ENCODE measurements around the gene CDIP1. TPM values are rescaled to one million over a fixed set of nuclear protein-coding genes. Genes with fewer than 3 reads are reported as not detected.

Gene CDIP1
- total RNA-seq, 1 donor from 2014 or later: 31.8 TPM

DNA sequence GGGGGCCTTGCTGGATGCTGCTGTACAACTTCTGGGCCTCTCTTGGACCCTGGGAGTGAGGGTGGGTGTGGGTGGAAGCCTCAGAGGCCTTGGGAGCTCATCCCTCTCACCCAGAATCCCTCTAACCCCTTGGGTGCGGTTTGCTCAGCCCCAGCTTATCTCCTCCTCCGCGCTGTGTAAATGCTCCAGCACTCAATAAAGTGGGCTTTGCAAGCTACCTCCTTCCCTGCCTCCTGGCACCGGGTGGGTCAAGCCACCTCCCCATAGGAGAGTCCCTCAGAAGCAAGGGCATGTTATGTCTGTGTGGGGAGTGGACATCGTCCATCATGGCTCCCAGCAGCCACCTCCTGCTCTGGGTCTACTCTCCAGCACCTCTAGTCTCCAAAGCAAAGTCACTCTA lies 28.4 kb downstream of the CDIP1 start:
- Mint-ChIP-seq H3K36me3 (ENCODE audit: insufficient read depth) (peaks cover 7% of the 10 kb centered on the region), H3K27ac (no peak overlapping the region), H3K4me3 (ENCODE audit: low read depth) (no peak overlapping the region), H3K27me3 (no peaks in the 10 kb centered on the region), H3K9me3 (ENCODE audit: low read depth) (no peaks in the 10 kb centered on the region), H3K4me1 (ENCODE audit: low read depth) (no peaks in the 10 kb centered on the region)
- no peak for DNase-seq (ENCODE audit: low spot score, unreplicated experiment)
- TF ChIP-seq CTCF (IDR thresholded peaks at IDR 0.05; ENCODE audit: unreplicated experiment): no peak

GRCh38 chr16:4509420-4509819 lies 29.2 kb downstream of the CDIP1 start:
- no peak for TF ChIP-seq CTCF (IDR thresholded peaks at IDR 0.05; ENCODE audit: unreplicated experiment)
- no peak overlapping the region for H3K4me3 Mint-ChIP-seq (ENCODE audit: low read depth)
- H3K9me3 Mint-ChIP-seq (ENCODE audit: low read depth): no peaks in the 10 kb centered on the region
- DNase-seq (ENCODE audit: low spot score, unreplicated experiment): no peak
- H3K36me3 Mint-ChIP-seq (ENCODE audit: insufficient read depth): peaks cover 7% of the 10 kb centered on the region
- H3K27ac Mint-ChIP-seq: no peak overlapping the region
- H3K4me1 Mint-ChIP-seq (ENCODE audit: low read depth): no peaks in the 10 kb centered on the region
- no peaks in the 10 kb centered on the region for H3K27me3 Mint-ChIP-seq

DNA sequence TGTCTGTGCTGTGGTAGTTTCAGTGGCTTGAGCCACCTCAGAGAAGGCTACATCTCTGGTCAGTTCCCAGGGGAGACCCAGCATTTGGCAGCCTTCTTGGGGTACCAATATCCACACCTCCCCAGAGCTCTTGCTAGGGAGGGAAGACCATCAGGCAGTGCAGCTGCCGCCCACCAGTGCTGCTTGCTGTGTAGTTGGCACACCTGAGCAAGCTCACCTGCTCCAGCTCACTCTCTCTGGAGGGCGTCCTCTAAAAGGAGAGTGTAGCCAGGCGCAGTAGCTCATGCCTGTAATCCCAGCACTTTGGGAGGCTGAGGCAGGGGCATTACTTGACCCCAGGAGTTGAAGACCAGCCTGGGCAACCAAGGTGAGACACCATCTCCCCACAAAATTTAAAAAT lies 29.8 kb downstream of the CDIP1 start:
- H3K27me3 Mint-ChIP-seq: no peaks in the 10 kb centered on the region
- TF ChIP-seq CTCF (IDR thresholded peaks at IDR 0.05; ENCODE audit: unreplicated experiment): no peak
- DNase-seq (ENCODE audit: low spot score, unreplicated experiment): no peak
- no peak overlapping the region for H3K4me3 Mint-ChIP-seq (ENCODE audit: low read depth)
- H3K4me1 Mint-ChIP-seq (ENCODE audit: low read depth): no peaks in the 10 kb centered on the region
- H3K36me3 Mint-ChIP-seq (ENCODE audit: insufficient read depth): peaks cover 7% of the 10 kb centered on the region
- no peak overlapping the region for H3K27ac Mint-ChIP-seq
- H3K9me3 Mint-ChIP-seq (ENCODE audit: low read depth): no peaks in the 10 kb centered on the region

DNA sequence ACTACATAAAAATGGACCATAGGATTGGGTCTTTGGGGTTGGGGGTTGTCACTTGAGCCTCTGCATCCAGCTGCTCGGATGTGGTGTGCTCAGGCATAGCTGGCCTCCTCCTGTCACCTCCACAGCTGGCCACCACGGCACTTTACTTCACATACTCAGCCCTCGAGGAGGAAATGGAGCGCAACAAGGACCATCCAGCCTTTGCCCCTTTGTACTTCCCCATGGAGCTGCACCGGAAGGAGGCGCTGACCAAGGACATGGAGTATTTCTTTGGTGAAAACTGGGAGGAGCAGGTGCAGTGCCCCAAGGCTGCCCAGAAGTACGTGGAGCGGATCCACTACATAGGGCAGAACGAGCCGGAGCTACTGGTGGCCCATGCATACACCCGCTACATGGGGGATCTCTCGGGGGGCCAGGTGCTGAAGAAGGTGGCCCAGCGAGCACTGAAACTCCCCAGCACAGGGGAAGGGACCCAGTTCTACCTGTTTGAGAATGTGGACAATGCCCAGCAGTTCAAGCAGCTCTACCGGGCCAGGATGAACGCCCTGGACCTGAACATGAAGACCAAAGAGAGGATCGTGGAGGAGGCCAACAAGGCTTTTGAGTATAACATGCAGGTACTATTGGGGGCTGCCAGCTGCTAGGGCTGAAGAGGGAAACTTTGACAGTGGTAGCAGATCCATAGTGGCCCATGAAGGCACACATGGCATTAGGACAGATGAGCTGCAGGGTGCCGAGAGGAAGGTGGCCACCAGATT lies 30.8 kb downstream of the CDIP1 start:
- no peak for TF ChIP-seq CTCF (IDR thresholded peaks at IDR 0.05; ENCODE audit: unreplicated experiment)

GRCh38 chr16:4506450-4506849 lies 32.1 kb downstream of the CDIP1 start:
- H3K4me3 Mint-ChIP-seq (ENCODE audit: low read depth): no peak overlapping the region
- no peaks in the 10 kb centered on the region for H3K27me3 Mint-ChIP-seq
- DNase-seq (ENCODE audit: low spot score, unreplicated experiment): peak; percentile 17
- peak; percentile 81 for TF ChIP-seq CTCF (IDR thresholded peaks at IDR 0.05; ENCODE audit: unreplicated experiment)
- no peak overlapping the region for H3K27ac Mint-ChIP-seq
- no peaks in the 10 kb centered on the region for H3K9me3 Mint-ChIP-seq (ENCODE audit: low read depth)
- H3K36me3 Mint-ChIP-seq (ENCODE audit: insufficient read depth): peaks cover 5% of the 10 kb centered on the region
- H3K4me1 Mint-ChIP-seq (ENCODE audit: low read depth): peaks cover 4% of the 10 kb centered on the region

More for the DNA sequence above, 30.8 kb downstream of the CDIP1 start:
- no peak for DNase-seq (ENCODE audit: low spot score, unreplicated experiment)
- Mint-ChIP-seq H3K4me3 (ENCODE audit: low read depth) (no peak overlapping the region), H3K4me1 (ENCODE audit: low read depth) (no peaks in the 10 kb centered on the region), H3K9me3 (ENCODE audit: low read depth) (no peaks in the 10 kb centered on the region), H3K27me3 (no peaks in the 10 kb centered on the region), H3K27ac (no peak overlapping the region), H3K36me3 (ENCODE audit: insufficient read depth) (peaks cover 7% of the 10 kb centered on the region)

Measured in progenitor cell of endocrine pancreas (in vitro differentiated cells).